Body of pancreas (tissue), 4 donors: Measurements from ENCODE around the gene C8A.

Experiments used
- POLR2A ChIP-seq, 3 donors: fragments of 450-650 bp; IDR thresholded peaks; one replicate each; pipeline ENCODE4 v1.6.1; 2016; ENCODE audit warnings: antibody characterized with exemption in 3 of 3, mild to moderate bottlenecking in 2 of 3
- TF ChIP-seq, protein P1 (sequence below), 7 experiments: fragments of 450-650 bp in 4 of 7; fragments of 200-600 bp in 3 of 7; sonication (generic) in 3 of 7; IDR thresholded peaks; one replicate each; pipeline ENCODE4 v1.5.1; 2016 to 2019; ENCODE audit warnings: antibody characterized with exemption in 7 of 7

DNA sequence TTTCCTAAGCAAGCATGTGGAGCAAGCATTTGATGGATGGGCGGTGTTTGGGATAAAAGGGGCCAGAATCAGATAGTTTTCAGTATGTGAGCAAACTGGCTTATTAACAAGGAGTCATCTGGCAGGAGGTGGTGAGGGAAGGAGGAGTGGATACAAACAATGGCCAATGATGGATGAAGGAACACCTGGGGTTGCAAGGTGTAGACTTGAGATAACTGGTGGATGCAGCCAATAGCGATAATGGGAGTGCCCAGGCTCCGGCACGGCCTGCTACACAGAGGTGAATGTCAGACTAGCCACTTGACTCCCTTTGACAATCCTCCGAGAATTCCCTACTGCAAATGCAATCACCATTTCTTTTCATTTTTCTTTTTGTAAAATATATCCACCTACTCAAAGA lies 69.5 kb downstream of the C8A start:
- no peak for TF ChIP-seq POLR2A (IDR thresholded peaks at IDR 0.05)
- TF ChIP-seq, protein P1, sequence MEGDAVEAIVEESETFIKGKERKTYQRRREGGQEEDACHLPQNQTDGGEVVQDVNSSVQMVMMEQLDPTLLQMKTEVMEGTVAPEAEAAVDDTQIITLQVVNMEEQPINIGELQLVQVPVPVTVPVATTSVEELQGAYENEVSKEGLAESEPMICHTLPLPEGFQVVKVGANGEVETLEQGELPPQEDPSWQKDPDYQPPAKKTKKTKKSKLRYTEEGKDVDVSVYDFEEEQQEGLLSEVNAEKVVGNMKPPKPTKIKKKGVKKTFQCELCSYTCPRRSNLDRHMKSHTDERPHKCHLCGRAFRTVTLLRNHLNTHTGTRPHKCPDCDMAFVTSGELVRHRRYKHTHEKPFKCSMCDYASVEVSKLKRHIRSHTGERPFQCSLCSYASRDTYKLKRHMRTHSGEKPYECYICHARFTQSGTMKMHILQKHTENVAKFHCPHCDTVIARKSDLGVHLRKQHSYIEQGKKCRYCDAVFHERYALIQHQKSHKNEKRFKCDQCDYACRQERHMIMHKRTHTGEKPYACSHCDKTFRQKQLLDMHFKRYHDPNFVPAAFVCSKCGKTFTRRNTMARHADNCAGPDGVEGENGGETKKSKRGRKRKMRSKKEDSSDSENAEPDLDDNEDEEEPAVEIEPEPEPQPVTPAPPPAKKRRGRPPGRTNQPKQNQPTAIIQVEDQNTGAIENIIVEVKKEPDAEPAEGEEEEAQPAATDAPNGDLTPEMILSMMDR (IDR thresholded peaks at IDR 0.05), result no peak
